NCI-H2227 treated with DMSO at 0.1 percent for 48 hours (cell line): ENCODE results near the gene TBC1D9B.

Source experiments
- DNase-seq: peaks from one replicate; lab custom pipeline; 2025; lab: John Stamatoyannopoulos, UW

TBC1D9B gene

GRCh38 chr5:179869641-179870402 lies 37.9 kb downstream of the TBC1D9B start:
- no peak for DNase-seq

DNA sequence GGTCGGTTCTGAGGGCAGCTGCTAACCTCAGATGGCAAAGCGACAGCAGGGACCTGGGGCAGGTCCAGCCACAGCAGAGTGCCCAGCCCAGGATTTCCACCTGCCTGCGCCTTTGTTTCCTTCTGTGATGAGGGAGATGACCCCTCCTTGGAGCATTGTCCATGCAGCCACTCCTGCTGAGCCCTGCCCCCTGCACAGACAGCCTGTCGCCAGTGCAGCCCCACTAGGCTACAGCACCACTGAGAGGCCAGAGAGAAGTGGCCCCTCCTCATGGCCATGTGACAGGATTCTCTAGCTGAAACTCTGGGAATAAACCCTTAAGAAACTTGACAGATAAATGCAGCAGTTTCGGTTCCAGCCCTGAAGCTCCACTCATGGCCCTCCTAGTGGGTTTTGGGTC lies 38.6 kb downstream of the TBC1D9B start:
- DNase-seq = no peak

- DNase-seq = no peak
These were observed 39.2 kb downstream of the TBC1D9B start for GRCh38 chr5:179868541-179868940.

- DNase-seq = no peak
These were observed 40.2 kb downstream of the TBC1D9B start for GRCh38 chr5:179867476-179867875.

DNA sequence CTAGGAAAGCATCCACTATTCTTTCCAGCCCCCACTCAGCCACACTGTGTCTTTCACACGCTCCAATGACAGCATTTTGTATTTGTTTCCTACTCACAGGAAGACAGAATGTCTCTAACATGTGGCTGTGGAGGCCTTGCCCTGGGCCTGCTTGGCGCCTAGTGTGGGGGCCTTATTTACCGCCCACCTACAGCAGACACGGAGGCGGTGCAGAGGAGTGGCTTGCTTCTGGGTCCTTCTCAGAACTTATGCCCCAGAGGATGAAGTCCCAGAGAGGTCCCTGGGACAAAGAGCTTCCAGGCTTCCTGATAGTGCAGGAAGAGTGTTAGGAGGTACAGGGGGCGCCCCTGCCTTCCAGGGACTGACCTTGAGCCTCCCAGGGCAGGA lies 40.6 kb downstream of the TBC1D9B start:
- no peak for DNase-seq

DNA sequence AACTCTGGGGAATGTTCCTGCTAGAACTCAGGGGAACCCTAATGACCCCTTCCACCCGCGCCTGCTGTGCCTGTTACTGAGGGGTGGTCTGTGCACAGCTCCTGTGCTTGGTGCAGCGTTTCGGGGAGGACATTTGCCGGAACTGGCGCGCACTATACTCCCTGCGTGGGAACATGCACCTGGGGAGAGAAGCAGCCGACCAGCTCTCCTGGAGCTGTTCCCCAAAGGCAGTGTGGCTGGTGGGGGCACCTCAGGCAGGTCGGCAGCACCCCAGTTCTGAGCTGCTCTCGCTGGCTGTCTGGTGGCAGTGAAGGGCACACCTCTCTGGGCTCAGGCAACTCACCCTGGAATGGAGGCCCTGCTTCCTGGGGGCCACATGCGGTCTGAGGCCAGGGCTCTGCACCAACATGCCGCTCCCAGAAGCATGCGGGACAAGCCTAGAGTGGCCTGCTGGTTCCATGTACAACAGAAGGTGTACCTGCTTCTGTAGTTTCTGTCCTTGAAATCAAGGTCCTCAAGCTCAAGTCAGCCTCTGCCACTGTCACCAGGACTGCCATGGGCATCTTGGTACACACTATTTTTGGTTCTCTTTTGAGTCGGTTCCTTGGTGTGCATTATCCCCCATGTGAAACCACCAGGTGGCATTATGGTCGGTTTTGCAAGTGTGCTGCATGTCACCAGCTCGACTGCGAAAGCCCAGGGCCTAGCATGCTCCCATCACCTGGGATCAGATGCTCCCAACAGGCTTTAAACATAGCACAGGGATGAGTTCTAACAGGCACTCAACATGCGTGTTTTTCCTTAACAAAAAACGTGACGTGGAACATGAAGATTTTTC lies 41.2 kb downstream of the TBC1D9B start:
- no peak for DNase-seq

DNA sequence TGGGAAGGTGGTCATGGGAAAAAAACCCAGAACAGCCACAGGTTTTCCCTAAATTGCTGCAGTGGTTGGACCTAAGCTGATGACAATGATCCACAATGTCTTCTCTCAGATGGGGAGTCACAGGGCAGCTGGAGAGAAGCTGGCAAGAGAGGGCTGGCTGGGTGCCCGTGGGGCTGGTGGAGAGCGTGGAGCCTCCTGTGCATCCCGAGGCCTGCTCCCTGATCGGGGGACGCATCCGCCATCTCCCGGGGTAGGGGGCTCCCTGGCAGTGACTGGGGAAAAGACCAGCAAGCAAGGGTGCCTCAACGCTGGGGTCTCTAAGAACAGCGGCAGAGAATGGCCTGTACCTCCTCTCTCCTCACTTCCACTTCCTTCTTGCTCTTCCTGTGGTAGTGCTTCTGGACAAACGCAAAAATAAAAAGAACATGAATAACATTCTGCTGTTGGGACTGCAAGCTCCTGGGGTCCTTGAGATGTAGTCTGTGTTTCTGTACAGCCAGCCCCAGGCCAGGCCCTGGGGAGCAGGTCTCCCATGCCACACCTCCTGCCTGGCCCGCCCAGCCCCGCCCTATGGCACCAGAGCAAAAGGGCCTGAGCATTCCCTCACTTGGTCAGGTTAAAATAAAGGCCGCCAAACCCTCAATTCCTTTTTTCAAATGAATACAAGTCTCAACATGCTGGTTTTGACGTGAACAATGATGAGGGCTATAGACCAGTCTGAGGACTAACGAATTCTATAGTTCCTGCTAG lies 42.0 kb downstream of the TBC1D9B start:
- DNase-seq = no peak

DNA sequence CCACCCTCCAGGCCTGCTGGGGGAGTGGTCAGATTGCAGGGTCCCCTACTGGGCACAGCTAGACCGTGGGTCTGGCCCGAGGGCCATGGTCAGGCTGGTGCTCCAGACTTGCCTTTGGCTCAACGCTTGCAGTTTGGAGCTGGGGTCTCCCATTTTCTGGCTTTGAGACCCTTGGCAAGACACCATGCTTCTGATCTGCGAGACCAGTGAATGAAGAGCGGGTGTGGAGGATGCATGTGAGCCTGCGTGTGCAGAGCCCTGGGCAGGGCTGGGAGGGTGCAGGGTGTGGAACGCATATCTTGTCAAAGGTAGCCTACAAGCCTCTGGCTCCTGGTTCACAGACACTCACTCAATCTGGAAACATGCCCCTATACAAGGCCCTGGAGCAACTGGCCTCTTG lies 43.0 kb downstream of the TBC1D9B start:
- DNase-seq = no peak

DNA sequence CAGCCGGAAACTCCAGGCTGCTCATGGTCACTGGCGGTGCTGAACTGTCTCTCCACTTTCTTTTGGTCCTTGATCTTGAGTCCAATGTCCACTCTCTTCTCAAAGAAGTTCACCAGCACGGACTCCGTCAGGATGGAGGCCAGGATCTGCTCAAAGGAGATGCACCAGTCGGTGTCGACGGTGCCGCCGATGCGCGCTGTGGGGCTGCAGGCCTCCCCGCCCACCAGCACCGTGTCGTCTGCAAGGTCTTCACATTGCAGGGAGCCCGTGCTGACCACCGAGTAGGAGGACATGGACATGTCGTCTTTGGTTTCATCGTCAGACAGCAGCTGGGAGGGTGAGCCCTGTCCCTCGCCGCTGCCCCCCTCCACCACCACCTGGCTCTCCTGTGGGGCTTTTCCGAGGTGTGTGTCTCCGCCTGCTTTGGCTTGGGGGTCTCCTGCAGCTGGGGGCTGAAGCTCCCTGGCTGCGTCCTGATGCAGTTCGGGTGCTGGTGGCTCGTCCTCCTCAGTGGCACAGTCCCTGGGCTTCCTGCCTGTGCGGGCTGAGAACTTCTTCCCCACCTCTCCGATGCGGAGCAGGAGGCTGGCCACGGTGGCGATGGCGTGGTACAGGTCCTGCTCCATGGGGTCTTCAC lies 44.1 kb downstream of the TBC1D9B start:
- no peak for DNase-seq

DNA sequence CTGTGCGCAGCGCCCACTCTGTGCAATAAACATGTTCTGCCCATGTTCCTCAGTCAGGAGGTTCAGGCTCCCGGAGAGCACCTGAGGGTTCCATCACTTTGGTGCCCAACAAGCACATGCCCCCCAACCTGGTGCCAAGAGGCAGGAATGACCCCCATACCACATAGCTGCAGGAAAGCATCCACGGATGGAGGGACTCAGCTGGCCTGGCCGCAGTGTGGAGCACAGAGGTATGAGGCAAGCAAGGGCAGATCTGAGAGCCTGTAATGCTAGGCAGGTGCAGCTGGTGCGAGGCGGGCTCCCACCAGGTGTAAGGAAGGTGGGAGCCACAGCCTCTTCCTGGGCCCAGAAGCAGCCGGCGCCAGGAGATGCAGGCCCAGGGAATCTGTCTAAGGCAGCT lies 44.8 kb downstream of the TBC1D9B start:
- DNase-seq = no peak

DNA sequence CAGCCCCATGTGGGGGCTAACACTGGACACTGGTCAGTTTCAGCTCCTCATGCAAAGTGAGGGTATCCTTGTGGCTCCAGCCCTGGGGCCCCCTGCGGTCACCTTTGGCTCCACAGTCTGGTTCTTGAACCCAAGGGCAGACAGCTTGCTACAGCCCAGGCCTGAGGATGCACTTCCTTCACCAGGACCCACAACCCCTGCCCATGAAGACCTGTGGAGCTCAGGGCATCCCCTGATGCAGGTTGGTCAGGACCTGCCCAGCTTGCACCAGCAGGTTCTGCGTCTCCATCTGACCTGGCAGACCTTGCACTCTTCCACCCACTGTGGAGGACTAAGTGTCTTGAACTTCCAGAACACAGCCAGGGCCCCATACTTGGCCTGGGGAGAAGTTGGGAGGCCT lies 45.4 kb downstream of the TBC1D9B start:
- no peak for DNase-seq

- peak; percentile 7 for DNase-seq
These were observed 47.4 kb downstream of the TBC1D9B start for GRCh38 chr5:179860301-179860700.

- DNase-seq = peak; percentile 92
These were observed 48.9 kb downstream of the TBC1D9B start, which contains the start of gene MRNIP for GRCh38 chr5:179858586-179859427. Gene MRNIP, minus strand, starts transcription at chr5:179858817. Its CDS starts 21 bp downstream, at chr5:179858796.

- no peak for DNase-seq
These were observed 49.5 kb downstream of the TBC1D9B start for GRCh38 chr5:179858241-179858585.

GRCh38 chr5:179854356-179854755 lies 53.3 kb downstream of the TBC1D9B start:
- DNase-seq = no peak

- DNase-seq = no peak
These were observed 54.6 kb downstream of the TBC1D9B start for GRCh38 chr5:179852993-179853547.

DNA sequence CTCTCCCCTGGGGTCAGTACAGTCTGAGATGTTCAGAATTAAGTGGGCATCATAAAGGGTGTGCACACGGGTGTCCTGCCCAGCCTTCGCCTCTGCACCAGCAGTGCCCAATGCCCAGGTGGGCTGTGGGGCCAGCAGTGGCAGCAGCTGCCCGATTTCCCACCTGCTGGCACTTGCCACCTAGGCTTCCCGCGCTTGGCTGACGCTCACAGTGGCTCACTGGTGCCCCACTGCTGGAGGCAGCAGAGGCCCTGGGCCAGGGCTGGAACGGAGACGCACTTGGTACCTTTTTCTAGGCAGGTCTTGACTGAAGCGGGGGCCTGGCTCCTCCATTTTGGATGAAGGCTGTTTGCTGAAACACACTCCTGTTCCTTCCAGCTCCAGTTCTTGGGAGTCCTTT lies 66.1 kb downstream of the TBC1D9B start:
- no peak for DNase-seq

GRCh38 chr5:179840766-179841165 lies 66.9 kb downstream of the TBC1D9B start:
- DNase-seq = no peak

DNA sequence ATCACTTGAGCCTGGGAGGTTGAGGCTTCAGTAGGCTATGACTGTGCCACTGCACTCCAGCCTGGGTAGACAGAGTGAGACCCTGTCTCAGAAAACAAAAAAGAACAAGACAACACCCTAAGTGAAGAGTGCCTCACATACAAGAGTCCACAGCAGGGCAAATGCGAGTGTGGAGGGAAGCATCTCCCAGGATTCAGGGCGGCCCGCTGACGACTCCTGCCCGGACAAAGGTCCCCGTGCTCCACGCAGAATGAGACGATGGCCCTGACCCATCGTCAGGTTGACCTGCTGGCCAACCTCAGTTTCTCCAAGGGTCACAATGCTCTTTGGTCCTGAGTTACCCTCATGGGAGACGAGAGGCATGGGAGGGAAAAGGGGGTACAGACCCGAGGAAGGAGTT lies 67.4 kb downstream of the TBC1D9B start:
- no peak for DNase-seq

DNA sequence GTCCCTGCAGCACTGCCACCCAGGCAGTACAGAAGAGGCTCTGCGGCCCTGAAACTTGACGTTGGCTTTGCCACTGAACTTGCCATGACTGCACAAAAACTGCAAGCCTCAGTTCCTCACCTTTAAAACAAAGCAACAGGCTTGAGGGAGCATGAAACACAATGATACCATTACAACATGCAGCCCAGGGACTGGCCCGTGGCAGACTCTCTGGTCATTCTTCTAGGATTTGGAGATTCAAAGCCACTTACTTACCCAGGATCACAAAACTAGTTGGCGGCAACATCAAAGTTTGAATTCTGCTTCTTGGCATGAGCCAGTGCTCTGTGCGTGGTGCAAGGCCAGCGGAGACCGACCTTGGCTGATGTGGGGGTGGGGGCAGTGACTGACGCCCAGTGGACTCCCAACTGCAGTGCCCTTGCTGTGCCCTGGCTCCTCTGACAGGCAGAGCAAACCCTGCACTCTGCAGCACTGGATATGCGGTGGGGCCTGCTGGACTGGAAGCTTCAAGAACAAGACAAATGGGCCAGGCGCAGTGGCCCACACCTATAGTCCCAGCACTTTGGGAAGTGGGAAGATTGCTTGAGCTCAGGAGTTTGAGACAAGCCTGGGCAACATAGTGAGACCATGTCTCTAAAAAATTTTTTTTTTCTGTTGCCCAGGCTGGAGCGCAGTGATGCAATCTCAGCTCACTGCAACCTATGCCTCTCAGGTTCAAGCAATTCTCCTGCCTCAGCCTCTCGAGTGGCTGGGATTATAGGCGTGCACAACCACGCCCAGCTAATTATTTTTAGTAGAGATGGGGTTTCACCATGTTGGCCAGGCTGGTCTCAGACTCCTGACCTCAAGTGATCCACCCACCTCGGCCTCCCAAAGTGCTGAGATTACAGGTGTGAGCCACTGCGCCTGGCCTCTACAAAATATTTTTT lies 68.1 kb downstream of the TBC1D9B start:
- DNase-seq = no peak
